ENCODE measurements around the gene NPAS3.

The NPAS3 gene

DNA sequence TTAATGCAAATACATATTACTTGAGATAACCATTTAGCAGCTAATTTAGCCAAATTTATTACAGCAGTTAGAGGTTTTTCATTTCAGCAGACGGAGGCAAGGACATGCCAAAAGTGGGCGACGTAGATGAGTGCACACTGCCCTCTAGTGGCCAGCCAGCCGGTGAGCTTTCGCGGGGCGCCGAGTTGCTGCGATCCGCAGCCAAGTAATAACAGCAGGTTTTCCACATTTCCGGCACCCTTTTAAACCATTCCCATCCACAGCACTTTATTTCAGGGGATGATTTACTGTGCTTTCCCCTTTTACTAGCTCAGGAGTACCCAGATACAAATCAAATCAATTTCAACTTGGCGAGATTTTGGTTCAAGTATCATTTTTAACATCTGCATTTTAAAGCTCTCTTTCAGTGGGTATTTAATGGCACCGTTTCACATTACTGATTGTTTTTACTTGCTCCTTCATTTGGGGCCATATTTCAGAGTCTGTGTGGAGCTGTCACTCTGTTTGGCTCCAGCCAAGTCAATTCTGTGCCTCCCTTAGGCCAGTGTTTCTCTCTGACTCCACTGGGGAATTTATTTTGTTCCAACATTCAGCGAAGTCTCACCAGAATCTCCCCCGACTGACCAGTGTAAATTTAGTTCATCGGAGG is 854.2 kb downstream of the NPAS3 start:
- peak; percentile 52 to 61 for DNase-seq (ENCODE audit: low read depth in 2 of 2)

DNA sequence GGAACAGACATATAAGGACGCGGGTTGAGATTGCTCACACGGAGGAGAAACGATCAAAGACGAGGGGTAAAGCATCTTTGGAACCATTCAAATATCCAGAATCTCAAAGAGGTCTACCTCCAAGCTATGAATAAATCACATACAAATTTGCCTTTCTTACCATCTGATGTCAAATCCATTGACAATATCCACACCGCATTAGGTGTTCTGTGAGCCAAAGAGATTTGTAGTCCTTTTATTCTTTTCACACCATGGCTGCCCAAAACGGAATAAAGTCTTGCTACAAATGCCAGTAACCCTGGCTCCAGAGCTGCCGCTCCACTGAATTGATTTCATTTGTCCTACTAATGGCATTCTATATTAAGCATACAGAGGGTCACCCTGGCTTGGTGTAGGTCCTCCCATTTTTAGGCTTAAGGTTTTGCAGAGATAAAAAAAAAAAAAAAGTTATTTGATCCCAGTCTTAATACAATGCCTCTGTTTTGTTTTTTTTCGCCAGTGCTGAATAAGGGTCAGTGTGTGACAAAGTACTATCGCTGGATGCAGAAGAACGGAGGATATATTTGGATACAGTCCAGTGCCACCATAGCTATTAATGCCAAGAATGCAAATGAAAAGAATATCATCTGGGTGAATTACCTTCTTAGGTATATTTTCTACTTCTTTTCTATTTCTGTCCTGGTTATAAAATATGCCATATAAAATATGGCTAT is 854.9 kb downstream of the NPAS3 start:
- no peak for DNase-seq (ENCODE audit: low read depth in 2 of 2)

DNA sequence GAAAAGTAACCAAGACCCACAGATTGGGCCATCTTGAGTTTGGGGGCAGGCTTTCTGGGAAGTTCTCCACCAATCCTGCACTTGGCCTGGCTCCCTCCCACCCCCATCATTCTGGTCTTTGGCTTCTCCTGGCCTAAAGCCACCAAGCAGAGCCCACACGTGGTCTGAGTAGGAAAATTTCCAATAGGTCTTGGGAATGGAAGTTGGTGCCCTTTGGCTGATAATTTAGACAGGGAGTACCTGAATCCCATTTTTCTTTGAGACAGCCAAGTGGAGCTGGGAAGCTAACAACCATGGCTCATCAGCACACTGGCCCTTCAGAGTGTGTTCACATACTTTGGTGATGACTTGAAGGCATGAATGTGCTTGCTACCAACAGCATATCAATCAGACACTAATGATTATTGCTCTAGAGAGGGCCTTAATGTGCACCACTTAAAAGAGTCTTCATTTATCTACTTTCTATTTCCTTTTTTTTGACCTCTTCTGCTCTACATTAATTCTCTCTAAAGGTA is 856.2 kb downstream of the NPAS3 start:
- DNase-seq (ENCODE audit: low read depth in 2 of 2) = no peak

DNA sequence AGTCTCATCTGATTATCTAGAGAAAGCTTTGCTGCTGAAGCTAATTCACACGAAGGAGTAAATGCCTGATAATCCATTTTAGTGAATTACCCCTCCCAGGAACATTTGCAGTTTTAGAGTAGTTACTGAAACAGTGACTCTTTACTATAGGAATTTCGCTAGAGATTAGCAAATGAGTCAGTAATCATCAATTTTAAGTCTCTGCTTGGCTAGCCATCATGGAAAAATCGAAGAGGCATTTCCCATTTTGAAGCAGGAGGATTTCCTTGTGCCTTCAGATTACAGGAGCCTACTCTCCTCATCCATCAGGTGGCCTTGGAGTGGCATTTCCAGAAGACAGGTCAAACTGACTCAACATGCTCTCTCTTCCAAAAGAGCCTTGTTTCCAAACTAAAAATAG is 857.7 kb downstream of the NPAS3 start:
- no peak for DNase-seq (ENCODE audit: low read depth in 2 of 2)

DNA sequence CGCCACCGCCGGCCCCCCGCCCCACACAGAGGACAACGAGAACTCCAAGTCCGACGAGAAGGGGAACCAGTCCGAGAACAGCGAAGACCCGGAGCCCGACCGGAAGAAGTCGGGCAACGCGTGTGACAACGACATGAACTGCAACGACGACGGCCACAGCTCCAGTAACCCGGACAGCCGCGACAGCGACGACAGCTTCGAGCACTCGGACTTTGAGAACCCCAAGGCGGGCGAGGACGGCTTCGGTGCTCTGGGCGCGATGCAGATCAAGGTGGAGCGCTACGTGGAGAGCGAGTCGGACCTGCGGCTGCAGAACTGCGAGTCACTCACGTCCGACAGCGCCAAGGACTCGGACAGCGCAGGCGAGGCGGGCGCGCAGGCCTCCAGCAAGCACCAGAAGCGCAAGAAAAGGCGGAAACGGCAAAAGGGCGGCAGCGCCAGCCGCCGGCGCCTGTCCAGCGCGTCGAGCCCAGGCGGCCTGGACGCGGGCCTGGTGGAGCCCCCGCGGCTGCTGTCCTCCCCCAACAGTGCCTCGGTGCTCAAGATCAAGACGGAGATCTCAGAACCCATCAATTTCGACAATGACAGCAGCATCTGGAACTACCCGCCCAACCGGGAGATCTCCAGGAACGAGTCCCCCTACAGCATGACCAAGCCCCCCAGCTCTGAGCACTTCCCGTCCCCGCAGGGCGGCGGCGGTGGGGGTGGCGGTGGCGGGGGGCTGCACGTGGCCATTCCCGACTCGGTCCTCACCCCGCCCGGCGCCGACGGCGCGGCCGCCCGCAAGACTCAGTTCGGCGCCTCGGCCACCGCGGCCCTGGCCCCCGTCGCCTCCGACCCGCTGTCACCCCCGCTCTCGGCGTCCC is 861.3 kb downstream of the NPAS3 start:
- no peak for DNase-seq (ENCODE audit: low read depth in 2 of 2)

DNA sequence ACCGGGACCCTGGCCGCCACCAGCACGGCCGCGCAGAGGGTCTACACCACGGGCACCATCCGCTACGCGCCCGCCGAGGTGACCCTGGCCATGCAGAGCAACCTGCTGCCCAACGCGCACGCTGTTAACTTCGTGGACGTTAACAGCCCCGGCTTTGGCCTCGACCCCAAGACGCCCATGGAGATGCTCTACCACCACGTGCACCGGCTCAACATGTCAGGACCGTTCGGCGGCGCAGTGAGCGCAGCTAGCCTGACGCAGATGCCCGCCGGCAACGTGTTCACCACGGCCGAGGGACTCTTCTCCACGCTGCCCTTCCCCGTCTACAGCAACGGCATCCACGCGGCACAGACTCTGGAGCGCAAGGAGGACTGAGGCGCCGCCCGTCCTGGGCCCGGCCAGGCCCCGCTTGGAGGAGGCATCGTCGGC is 862.1 kb downstream of the NPAS3 start:
- no peak for DNase-seq (ENCODE audit: low read depth in 2 of 2)

DNA sequence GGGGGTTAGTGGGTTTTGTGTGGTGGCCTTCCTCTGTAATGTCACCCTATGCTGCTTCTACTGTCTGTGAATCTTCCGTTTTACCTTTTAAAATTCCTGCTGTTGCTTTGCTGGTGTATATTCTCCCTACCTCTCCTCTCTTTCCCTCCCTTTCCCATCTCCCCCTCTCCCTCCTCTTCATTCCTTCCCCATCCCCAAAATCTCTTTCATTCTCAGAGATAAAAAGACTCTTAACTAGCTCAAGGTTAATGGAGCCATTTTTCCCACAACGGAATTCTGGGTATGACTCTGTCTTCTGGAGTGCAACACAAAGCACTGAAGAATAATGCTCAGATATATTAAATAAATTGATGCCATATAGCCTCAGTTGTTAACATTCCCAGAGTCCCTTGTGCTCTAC is 864.1 kb downstream of the NPAS3 start:
- DNase-seq (ENCODE audit: low read depth in 2 of 2) = no peak

DNA sequence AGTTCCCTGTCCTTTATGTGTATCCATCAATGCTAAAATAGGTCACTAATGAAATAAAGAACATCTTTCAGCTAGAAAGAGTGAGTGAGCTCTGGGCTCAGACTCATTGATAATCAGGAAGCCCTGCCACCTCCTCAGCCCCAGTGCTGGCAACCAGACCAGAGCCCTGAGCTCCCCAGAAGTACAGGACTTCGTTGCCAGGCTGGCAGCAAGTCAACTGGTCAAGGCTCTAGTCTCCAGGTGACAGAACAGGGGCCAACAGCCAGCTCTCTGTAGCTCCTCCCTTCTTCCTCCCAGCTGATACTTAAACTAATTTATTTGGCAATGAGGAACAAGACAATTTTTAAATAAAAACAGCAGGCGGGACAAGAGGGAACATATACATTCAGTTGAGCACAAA is 866.9 kb downstream of the NPAS3 start:
- no peak for DNase-seq (ENCODE audit: low read depth in 2 of 2)

DNA sequence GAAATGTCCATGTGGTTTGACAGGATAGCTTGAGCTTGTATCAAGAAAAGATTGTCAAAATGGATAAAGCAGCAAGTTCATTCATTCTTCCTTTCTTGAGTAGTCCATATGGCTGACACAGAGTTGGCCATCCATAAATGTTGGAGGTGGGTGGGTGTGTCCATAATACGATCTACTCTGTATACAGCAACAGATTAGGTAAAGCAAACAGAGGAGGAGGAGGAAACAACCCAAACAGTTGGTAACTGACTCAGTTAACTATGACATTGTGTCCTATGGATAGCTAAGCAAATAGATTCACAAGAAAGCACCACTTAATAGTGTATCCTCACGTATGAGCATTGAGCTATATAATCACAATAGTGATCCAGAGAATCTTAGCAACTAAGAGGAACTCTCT is 868.2 kb downstream of the NPAS3 start:
- DNase-seq (ENCODE audit: low read depth in 2 of 2) = no peak

DNA sequence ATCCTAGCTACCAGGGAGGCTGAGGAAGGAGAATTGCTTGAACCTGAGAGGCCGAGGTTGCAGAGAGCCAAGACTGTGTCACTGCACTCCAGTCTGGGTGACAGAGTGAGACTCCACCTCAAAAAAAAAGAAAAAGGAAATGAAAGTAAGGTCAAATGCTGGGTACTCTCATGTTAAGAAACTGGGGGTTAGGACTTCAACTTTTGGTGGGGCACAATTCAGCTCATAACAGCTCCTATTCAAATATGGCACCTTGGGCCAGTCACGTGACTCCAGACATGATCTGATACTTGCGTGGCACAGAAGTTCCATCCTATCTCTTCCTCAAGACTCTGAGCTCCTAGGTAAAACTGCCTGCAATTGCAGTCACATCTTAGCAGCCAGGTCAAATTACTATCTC is 869.5 kb downstream of the NPAS3 start:
- no peak for DNase-seq (ENCODE audit: low read depth in 2 of 2)

DNA sequence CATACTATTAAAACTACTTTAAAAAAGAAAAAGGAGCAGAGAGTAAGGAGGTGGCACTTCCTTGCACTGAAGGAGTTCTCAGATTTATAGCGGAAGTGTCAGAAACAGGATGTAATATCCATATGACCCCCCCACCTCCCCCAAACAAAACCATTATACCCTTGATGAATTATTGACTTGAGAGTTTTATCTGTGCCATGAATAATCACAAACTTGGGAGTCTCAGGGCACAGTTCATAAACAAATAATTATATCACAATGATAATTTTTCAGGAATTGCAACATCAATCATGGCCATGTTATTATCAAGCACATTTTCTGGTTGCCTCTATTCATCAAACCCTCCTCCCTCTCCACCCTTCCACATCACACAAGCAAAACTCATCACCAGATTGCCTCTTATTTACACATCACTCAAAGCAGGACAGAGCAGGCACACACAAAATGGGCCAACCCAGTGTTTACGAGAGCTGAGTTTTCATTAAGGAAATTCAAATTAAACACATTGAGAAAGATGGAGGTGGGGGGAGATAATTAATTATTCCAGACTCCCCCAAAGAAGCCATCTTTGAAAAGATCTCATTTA is 870.8 kb downstream of the NPAS3 start:
- DNase-seq (ENCODE audit: low read depth in 2 of 2) = no peak

DNA sequence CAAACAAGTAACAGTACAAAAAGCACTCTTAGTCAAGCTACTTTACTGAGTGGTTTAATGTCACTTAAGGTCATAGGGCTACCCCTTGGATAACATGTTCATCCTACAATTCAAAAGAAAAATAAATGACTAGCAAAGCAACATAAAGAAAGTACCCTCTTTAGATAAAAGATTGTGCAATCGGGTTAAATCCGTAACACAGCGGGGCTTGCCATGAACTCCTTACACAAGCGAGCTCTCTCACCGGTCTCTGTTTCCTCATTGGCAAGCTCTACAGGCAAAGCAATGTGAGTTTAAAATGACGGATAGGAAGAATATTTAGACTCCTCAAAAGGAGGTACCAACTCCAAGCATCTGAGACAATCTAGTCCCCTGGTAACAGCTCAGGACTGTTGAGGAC is 871.6 kb downstream of the NPAS3 start:
- DNase-seq (ENCODE audit: low read depth in 2 of 2) = no peak

DNA sequence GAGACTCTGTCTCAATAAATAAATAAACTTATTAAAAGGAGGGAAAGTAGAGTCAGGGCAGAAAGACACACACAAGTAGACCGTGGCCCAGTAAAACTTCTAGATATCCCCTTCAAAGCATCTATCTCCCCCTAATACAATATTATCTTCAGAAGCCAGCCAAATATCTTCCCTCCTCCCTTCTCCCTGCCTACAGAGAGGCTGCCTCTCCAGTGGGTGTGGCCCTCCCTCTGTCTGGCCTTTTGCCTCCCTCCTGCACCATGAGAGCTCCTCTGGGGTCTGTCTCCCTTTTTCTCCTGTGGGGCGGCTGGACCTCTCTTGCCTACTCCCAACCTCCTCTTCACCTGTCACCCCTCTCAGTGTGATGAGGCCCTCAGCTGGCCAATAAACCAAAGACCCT is 873.0 kb downstream of the NPAS3 start:
- no peak for DNase-seq (ENCODE audit: low read depth in 2 of 2)

DNA sequence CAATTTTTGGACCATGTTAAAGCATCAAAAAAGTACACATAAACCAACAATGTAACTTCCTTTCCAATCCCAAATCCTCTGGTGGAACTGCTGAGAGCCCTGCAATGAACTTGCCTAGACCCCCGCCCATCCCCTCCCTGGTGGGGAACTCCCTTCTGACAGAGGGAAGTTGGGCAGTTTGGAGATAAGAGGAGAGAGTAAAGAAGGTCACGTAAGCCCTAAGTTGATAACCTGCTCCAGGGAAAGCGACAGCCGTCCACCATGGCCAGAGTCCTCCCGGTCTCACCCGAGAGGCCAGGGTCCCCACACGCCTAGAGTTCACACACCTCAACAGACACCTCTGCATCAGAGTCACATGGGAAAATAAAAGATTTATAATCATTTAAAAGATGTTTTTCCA is 873.5 kb downstream of the NPAS3 start:
- DNase-seq (ENCODE audit: low read depth in 2 of 2) = no peak

DNA sequence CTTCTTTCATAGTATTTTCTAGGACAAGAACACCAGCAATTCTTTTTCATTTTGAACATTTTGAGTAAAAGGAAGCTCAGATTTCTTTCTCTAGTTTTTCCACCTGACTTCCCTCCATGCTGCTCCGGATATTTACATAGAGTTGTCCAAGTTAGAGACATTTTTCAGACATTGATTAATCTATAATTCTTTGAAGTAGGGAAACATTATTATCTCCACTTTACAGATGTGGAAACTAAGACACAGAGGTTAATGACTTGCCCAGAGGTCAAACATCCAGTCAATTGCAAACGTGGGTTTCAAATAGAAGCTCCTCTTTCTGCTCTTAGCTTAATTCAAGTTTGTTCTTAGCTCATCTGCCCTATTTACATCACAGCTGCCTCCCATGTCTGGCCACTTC is 873.9 kb downstream of the NPAS3 start:
- DNase-seq (ENCODE audit: low read depth in 2 of 2) = no peak

DNA sequence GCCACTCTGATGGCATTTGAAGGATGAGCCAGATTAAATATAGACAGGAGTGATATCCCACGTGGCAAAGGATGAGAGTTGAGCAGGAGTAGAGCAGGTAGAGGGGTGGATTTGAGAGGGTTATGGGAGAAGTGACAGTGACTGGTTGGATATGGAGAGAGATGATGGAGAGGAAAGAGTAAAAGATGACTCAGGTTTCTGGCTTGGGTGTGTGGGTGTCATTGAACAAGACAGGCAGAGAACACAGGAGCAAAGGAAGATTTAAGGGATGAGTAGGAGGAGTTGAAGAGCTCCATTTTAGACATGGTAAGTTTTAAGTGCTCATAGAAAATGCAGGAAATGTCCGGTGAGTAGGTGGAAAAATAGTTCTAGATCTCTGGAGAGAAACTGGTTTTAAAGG is 875.3 kb downstream of the NPAS3 start:
- no peak for DNase-seq (ENCODE audit: low read depth in 2 of 2)

DNA sequence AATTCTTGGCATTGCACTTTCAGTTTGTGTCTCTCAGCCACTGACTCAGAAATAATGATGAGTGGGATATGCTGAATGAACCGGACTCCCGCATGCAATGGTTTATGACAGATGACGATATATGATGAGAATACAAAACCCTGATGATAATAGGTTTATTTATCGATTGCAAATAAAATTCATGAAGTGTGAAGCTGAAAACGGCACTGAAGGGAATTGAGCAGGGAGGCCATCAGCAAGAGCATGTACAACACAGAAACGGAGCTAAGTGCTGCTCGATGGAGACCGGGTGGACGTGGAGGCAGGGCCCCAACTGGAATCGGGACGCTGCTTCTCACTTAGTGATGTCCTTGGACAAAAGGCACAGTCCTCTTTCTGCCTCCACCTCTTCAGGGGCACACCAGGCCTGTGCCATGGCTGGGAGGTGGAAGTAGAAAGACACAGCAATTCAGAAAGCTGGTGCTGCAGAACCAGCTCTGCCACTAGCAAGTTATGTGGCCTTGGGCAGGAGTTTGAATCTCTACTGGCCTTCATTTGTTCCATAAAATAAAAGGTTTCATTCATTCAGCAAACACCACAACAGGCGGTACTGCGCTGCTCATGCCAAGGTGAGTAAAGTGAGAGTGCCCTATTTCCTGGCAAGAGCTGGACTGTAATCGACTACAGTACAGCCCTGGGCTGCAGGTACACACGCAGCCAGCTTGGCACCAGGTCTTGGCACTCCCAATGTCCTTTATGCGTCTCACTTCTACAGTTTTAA is 895.2 kb downstream of the NPAS3 start:
- no peak for DNase-seq (ENCODE audit: low read depth in 2 of 2)

DNA sequence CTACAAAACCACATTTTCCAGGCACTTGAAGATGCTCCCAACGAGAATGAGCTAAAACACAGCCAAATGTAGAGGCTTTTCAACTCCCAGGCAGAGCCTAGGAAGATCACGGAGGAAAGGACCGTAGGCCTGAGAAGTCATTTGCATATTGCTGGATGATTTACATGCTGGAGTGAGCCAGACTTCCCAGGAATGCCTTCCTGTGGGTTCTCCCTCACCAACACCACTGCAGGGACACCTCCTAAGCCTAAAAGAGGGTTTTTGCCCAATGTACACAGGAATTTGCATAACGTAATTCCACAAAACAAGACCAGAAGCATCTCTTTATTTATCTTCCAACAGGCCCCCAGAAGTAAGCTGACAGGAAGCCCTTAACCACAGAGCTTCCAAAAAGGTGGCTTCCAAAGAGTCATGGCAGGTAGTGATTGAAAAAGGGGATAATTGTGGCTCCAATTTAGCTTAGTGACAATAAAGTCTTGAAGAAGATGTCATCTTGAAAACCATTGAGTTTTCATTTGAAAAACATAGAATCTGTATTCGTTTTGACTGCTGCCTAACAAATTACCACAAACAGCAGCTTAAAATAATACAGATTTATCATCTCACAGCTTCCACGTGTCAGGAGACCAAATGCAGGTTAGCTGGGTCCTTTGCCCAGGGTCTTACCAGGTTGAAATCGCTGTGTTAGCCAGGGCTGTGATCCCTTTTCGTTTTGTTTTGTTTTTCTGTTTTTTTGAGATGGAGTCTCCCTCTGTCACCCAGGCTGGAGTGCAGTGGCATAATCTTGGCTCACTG is 896.0 kb downstream of the NPAS3 start:
- DNase-seq (ENCODE audit: low read depth in 2 of 2) = no peak

DNA sequence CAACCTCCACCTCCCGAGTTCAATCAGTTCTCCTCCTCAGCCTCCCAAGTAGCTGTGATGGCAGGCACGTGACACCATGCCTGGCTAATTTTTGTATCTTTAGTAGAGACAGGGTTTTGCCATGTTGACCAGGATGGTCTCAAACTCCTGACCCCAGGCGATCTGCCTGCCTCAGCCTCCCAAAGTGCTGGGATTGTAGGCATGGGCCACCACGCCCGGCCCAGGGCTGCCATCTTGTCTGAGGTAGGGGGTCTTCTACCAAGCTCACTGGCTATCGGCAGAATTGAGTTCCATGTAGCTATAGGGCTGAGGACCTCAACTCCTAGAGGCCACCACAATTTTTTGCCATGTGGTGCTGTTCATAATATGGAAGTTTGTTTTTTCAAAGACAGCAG is 896.6 kb downstream of the NPAS3 start:
- DNase-seq (ENCODE audit: low read depth in 2 of 2) = no peak

DNA sequence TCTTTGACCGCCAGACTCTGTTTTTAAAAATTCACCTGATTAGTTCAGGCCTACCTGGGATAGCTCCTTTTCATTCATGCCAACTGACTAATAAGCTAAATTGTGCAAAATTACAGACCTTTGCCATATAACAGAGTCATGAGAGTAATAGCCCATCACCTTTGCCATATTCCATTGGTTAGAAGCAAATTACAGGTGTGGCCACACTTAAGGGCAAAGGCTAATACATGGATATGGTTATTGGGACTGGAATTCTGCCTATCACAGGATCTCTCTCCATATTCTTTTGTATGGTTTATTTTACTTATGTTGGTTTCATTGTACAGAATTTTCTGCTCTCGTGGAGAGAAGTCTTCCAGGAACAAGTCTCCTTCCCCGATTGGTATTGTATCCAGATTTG is 897.0 kb downstream of the NPAS3 start:
- DNase-seq (ENCODE audit: low read depth in 2 of 2) = no peak

Measured in stimulated activated CD8-positive, alpha-beta memory T cell treated with anti-CD3 and anti-CD28 coated beads, Interleukin-2, amount 100 ng/mL, for 48 hours (primary cell).